GM12892 (cell line): Measurements from ENCODE around the gene CDKAL1.

Experiments used
- POLR2A ChIP-seq: IDR thresholded peaks from 2 replicates; pipeline ENCODE4 v1.6.1; 2011; ENCODE audit warnings: low read depth, low read length, control low read depth
- POLR2AphosphoS5 ChIP-seq: IDR thresholded peaks from 2 replicates; pipeline ENCODE4 v1.6.1; 2011; ENCODE audit warnings: low read depth, low read length, control low read depth

DNA sequence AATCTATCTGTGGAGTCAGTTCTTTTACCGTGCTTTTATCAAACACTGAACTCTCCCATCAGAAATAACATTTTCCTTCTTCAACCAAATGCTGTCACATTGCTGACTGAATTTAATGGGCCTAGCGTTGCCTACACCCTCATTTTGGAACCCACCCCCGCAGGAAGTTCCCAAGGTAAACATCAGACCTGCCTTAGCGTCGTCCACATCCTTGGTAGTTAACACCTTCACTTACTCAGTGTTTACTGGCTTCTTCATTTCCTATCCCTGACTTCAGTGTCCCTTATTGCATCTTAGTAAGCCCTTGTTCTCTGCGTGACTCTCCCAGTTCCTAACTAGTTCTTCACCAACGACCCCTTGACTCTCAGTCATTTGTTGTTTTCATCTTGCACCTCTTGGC lies 567.9 kb downstream of the CDKAL1 start:
- TF ChIP-seq POLR2A, result no peak
- TF ChIP-seq POLR2AphosphoS5, result no peak
